Inflammatory macrophage (primary cell): ENCODE results near the gene SFMBT2.
A peak's percentile ranks its signal among the peaks of the same experiment; 100 is the strongest.
"Not testable (repeated sequence)": the region's sequence is repeated elsewhere in the genome, so short reads cannot be mapped to it uniquely, and the experiment has no call there.

Experiments used
- DNase-seq, 2 donors: peaks; one replicate each; pipeline ENCODE4 v3.0.0-alpha.2; 2020 to 2022

Gene SFMBT2

DNA sequence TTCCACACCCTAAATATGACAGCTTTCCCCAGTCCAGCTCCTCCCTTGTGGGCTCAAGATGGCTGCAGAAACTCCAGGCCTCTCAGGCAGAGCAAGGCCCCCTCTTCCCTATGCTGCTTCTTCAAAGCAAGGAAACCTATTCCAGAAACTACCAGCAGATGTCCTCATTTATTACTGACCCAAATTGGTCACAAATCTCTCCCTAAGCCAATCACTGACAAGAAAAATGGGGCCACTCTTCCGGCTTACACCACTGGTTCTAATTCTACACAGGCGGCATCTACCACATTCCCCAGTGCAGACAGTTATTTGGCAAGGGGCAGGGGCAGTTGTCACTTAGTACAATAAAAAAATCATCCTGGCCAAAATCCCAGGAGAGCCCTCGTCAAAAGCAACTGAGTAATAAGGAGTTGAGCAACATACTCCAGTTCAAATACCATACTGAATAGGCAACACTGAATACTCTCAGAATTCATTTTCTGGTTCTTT is 150.4 kb downstream of the SFMBT2 start:
- DNase-seq = peak; percentile 75 to 86

DNA sequence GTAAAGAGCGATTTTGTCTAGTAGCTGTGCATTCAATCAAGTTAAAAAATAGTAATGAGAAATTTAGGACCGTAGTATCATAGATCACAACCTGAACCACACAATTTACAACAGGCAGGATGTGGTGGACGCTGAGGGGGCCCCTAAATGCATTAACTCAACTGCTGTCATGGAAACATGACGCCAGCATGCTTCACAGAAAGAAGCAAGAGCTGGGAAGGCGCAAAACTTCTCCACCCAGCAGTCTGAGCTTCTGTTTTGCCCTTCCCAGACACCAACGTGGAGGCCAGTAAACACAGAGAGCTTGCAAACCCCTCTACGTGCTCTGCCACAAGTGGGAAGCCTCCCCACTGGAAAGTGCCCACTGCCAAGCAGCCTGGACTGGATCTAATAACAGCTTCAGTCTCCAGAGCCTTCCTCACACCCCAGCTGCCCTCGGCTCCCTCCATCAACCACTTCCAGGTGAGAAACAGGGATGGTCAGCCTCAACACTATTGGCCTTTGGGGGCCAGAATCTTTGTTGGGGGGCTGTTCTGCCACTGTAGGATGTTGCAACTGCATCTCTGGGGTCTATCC is 151.8 kb downstream of the SFMBT2 start:
- DNase-seq = no peak

DNA sequence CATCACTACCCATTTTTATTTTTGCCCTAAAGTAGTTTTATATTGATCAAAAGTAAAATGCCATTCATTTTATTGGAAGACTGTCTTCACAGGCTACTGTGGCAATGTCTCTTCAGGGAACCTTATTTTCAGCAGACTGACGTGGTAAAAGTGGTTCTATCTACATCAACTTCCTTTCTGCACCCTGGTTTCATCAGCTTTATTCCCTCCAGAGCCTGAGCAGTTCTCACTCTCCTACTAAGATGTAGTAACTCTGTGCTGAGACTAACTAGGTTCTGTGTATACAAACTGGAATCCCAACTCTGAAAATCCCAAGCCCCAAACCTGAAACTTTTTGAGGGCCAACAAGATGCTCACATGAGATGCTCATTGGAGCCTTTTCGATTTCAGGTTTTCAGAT is 155.3 kb downstream of the SFMBT2 start:
- DNase-seq = peak; percentile 29 to 43

DNA sequence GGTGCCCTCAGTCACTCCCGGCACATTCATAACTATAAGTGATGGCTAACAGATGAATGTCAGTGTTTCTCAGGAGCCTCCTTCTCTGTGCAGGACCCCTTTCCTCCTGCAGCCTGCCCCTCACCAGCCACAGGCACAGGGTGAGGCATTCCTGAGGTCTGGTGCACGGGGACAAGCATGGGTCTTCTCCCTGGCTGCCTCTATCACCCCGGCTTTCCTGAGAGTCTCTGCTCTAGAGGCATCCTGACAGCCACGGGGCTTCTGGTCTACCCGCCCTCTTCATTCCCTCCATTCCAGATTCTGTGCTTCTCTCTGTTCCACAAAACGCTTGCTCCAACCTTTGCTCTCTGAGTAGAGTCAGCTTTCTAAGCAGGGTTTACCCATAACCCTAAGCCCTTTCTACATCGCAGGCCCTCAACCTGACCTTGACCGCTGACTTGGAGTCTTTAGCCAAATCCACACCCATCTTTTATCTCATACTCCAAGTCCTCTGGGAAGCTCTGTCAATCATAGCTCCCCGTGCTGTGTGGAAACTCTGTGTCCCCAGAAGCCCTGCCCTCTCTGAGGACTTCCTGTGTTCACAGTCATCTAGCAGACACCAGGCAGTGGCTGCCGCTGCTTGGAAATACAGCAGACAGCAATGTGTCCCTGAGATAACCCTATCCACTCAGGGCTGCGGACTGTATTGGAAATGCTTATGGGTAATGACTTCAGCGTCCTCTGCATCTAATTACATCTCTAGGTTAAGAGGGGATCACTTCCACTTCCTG is 159.0 kb downstream of the SFMBT2 start:
- no peak for DNase-seq

DNA sequence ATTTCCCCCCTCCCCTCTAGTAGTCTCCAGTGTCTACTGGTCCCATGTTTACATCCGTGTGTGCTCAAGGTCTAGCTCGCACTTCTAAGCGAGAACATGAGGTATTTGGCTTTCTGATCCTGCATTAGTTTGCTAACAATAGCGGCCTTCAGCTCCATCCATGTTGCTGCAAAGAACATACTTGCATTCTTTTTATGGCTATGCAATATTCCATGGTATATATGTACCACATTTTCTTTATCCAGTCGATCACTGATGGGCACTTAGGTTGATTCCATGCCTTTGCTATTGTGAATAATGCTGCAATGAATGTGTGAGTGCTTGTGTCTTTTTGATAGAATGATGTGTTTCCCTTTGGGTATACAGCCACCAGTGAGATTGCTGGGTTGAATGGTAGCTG is 160.6 kb downstream of the SFMBT2 start:
- DNase-seq = no peak

GRCh38 chr10:7248585-7249164 is 162.2 kb downstream of the SFMBT2 start:
- no peak for DNase-seq

- no peak for DNase-seq
Observed at GRCh38 chr10:7248148-7248547, 162.7 kb downstream of the SFMBT2 start.

DNA sequence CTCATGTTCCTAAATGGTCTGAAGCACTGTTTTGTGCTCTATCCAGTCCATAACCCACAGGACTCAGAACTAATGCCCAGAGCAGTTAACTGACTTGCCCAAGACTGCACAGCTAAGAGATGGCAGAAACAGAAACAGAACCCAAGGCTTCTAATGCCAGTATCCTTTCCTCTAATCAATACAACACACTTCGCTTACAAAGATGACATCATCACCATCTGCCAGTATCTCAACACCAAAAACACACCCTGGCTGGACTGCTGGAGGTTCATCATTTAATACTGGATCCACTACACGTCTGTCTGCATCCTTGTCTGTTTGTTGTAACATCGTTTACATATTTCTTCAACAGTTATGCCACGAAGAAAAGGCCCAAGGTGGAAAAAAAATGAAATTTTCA is 165.3 kb downstream of the SFMBT2 start:
- no peak for DNase-seq

DNA sequence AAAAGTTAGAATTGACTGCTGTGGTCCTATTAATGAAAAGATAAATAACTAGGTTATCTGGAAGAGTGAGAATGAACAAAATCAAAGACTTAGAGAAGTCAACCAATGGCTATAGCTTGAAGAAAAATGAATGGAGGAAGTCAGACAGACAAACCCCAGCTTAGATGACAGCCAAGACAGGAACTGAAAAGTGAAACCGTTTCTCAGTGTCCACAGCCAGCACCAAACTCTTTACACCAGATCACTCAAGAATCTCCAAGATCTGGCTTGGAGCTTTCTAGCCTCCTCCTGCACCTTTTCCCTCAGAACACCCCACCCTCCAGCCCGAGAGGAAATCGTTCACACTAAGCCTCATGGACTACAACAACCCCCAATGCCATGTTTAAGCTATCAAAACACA is 167.0 kb downstream of the SFMBT2 start:
- DNase-seq = peak; percentile 26 to 27

DNA sequence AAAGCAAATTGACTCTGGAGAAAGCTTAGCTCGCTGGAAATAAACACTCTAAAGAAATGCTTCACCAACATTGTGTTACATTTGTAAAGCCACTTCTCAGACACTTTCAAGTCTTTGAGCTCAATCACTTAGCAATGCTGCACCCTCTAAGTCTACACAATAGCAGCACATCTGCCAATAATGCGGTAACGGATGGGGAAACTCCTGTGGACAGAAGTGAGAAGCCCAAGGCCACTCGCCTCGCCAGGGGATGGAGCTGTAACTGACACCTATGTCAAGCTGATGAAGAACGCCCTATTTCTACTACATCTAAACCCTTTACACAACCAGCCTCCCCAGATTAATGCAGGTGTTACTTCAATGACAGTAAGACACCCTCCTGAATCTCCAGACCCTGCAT is 167.7 kb downstream of the SFMBT2 start:
- no peak for DNase-seq

GRCh38 chr10:7239312-7239985 is 171.4 kb downstream of the SFMBT2 start:
- no peak for DNase-seq

- DNase-seq = no peak
Observed at GRCh38 chr10:7235376-7235775, 175.5 kb downstream of the SFMBT2 start.

- no peak for DNase-seq
Observed at GRCh38 chr10:7234109-7234508, 176.7 kb downstream of the SFMBT2 start.

- DNase-seq = peak; percentile 24 to 75
Observed at GRCh38 chr10:7233259-7233991, 177.4 kb downstream of the SFMBT2 start.

GRCh38 chr10:7231509-7232414 is 179.1 kb downstream of the SFMBT2 start:
- DNase-seq = no peak

- no peak for DNase-seq
Observed at GRCh38 chr10:7230951-7231350, 179.9 kb downstream of the SFMBT2 start.

GRCh38 chr10:7230036-7230435 is 180.8 kb downstream of the SFMBT2 start:
- DNase-seq = no peak

DNA sequence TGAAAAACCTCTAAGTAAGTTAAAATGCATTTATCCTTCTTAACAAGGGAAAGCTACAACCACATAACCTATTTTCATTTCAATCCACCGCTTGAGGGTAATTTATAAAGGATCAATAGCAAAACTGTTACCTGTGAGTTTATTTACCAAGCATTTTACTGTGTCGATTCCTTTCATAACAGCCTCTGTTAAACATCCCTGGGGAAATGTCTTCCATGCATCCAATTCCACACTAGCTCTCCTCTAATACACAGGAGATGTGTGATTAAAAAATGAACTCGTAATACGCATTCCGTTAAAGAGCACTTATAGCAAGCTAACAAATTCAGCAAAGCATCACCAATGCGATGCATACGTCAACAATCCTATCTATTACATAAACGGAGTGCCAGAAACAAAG is 185.7 kb downstream of the SFMBT2 start:
- no peak for DNase-seq

DNA sequence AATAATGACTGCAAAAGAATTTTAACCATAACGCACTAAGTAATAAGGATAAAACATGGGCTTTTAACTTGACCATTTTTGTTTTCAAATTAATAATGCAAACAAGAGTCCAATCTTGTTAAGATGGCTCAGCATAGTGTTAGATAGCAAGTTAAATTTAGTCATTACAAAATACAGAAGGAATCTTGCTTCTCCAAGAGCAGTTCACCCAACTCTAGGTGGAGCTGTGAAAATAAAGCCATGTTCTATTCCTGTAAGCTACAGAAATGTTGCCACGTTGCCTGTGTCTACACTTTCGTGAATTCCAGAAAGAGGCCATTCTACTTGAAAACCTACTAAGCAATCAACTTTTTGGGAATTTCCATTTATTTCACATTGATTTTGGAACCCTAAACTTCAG is 191.9 kb downstream of the SFMBT2 start:
- DNase-seq = no peak

DNA sequence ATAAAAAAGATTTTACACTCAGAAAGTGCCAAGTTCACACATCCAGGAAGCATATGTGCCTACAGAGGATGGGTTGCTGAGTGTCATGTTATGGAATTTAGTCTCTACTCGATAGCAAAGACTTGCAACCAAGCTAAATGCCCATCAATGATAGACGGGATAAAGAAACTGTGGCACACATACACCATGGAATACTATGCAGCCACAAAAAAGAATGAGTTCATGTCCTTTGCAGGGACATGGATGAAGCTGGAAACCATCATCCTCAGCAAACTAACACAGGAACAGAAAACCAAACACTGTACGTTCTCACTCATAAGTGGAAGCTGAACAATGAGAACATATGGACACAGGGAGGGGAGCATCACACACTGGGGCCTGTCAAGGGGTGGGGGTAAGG is 198.1 kb downstream of the SFMBT2 start:
- DNase-seq = not testable (repeated sequence)

GRCh38 chr10:7211857-7212577 is 198.8 kb downstream of the SFMBT2 start:
- no peak for DNase-seq
